K562 (cell line): ENCODE results near the gene GNAS-AS1. TPM values are rescaled to one million over a fixed set of nuclear protein-coding genes. Genes with fewer than 3 reads are reported as not detected.

Experiments used
- EP300 ChIP-seq: IDR thresholded peaks from 2 replicates; pipeline ENCODE4 v1.6.1; 2012; ENCODE audit warnings: low read length, improper control_type of control experiment
- HES1 ChIP-seq: fragments of 450-650 bp; IDR thresholded peaks from 2 replicates; pipeline ENCODE4 v1.6.1; 2016; ENCODE audit warnings: low read depth, mild to moderate bottlenecking, moderate library complexity
- MTA2 ChIP-seq: fragments of 450-650 bp; IDR thresholded peaks from 2 replicates; pipeline ENCODE4 v1.6.1; 2016; ENCODE audit warnings: low read depth
- NCOA4 ChIP-seq: fragments of 450-650 bp; IDR thresholded peaks from 2 replicates; pipeline ENCODE4 v1.6.1; 2018; ENCODE audit warnings: mild to moderate bottlenecking; ENCODE audit not compliant: partially characterized antibody
- NFYB ChIP-seq: IDR thresholded peaks from 2 replicates; pipeline ENCODE4 v1.6.1; 2011; ENCODE audit warnings: mild to moderate bottlenecking, moderate library complexity; ENCODE audit not compliant: insufficient read length; ENCODE audit errors: extremely low read depth
- NUFIP1 ChIP-seq: fragments of 450-650 bp; IDR thresholded peaks from 2 replicates; pipeline ENCODE4 v1.6.1; 2018; ENCODE audit not compliant: partially characterized antibody
- POU5F1 ChIP-seq: fragments of 150-350 bp; IDR thresholded peaks from 2 replicates; pipeline ENCODE4 v1.6.1; 2014; ENCODE audit warnings: borderline replicate concordance, low read length, low read depth, mild to moderate bottlenecking; ENCODE audit not compliant: partially characterized antibody
- PTBP1 ChIP-seq: fragments of 200-400 bp; formaldehyde crosslinking; IDR thresholded peaks from 2 replicates; pipeline ENCODE4 v1.6.1; 2017; ENCODE audit warnings: low read depth, low read length
- TRIM24 ChIP-seq, 2 experiments: fragments of 450-650 bp; IDR thresholded peaks; 2 replicates each; pipeline ENCODE4 v1.6.1; 2016
- ZBTB11 ChIP-seq, 3 experiments: fragments of 200-800 bp in 1 of 3; fragments of 250-450 bp in 1 of 3; fragments of 450-650 bp in 1 of 3; sonication (Bioruptor Pico) in 1 of 3; sonication (Bioruptor generic) in 1 of 3; formaldehyde crosslinking in 1 of 3; IDR thresholded peaks; 2 replicates each; pipeline versions ENCODE4 v1.6.1 to v1.8.0; 2016 to 2022; ENCODE audit warnings: mild to moderate bottlenecking in 2 of 3, missing genetic modification characterization in 2 of 3, missing compliant biosample characterization in 1 of 3, moderate library complexity in 1 of 3
- ZBTB9 ChIP-seq: fragments of 450-650 bp; formaldehyde crosslinking; IDR thresholded peaks from 2 replicates; pipeline ENCODE4 v1.4.0; 2020; ENCODE audit warnings: mild to moderate bottlenecking, moderate library complexity
- ZC3H4 ChIP-seq: sonication (generic); formaldehyde crosslinking; IDR thresholded peaks from 2 replicates; pipeline ENCODE4 v1.9.0; 2021; ENCODE audit warnings: missing genetic modification reagents, borderline replicate concordance
- ZNF584 ChIP-seq: fragments of 200-800 bp; sonication (Bioruptor generic); IDR thresholded peaks from 2 replicates; pipeline ENCODE4 v1.6.1; 2016; ENCODE audit warnings: low read depth, mild to moderate bottlenecking, missing genetic modification characterization, missing compliant biosample characterization
- ZNF764 ChIP-seq: fragments of 250-450 bp; sonication (Bioruptor Pico); IDR thresholded peaks from 2 replicates; pipeline ENCODE4 v1.4.0; 2020; ENCODE audit warnings: low read depth, mild to moderate bottlenecking, moderate library complexity
- ZNF766 ChIP-seq: fragments of 200-800 bp; sonication (Bioruptor generic); conservative IDR thresholded peaks from 2 replicates; pipeline ENCODE4 v1.6.1; 2016; ENCODE audit warnings: missing genetic modification characterization, missing compliant biosample characterization
- polyA plus RNA-seq, 8 experiments: library from polyadenylated mRNA; depleted of rRNA in 4 of 8; stranded (reverse) in 5 of 8; unstranded in 3 of 8; fragments of >200 nt; fragmentation: Nextera tagmentation in 2 of 8; fragmentation: Illumina TruSeq in 1 of 8; extraction: Ambion mirVana in 2 of 8; extraction: Trizol in 1 of 8; gene quantifications; 2 replicates each; pipeline versions ENCODE4 v1.2.1 to v1.2.3, GENCODE V29; 2011 to 2014; ENCODE audit warnings: inconsistent platforms in 1 of 8, missing spikeins in 1 of 8
- total RNA-seq, 7 experiments: library from RNA; depleted of rRNA in 6 of 7; stranded (reverse); fragments of >200 nt in 6 of 7; fragmentation: Illumina TruSeq in 2 of 7; extraction: Trizol in 2 of 7; gene quantifications; 2 replicates each; pipeline versions ENCODE4 v1.2.1 to v1.2.3, GENCODE V29; 2011 to 2021; ENCODE audit warnings: low replicate concordance in 1 of 7
- TF ChIP-seq, protein P1 (sequence below), 2 experiments: fragments of 450-650 bp; IDR thresholded peaks; 2 replicates each; pipeline ENCODE4 v1.6.1; 2016
- TF ChIP-seq, protein P2 (sequence below), 3 experiments: IDR thresholded peaks in 2 of 3; conservative IDR thresholded peaks in 1 of 3; 2 replicates each; pipeline ENCODE4 v1.5.1; 2011 to 2012; ENCODE audit warnings: low read length in 3 of 3, mild to moderate bottlenecking in 3 of 3, control low read depth in 2 of 3, improper control_type of control experiment in 1 of 3, inconsistent platforms in 1 of 3, low read depth in 1 of 3, mixed read lengths in 1 of 3, moderate library complexity in 1 of 3; ENCODE audit not compliant: insufficient read depth in 2 of 3

The GNAS-AS1 gene
- total and polyA plus RNA-seq, 9 of the 15 experiments (the other 6 are each of a cell fraction or from before 2014, with no cell fraction given), result 0.04 to 2.5 (median 0.25) TPM

DNA sequence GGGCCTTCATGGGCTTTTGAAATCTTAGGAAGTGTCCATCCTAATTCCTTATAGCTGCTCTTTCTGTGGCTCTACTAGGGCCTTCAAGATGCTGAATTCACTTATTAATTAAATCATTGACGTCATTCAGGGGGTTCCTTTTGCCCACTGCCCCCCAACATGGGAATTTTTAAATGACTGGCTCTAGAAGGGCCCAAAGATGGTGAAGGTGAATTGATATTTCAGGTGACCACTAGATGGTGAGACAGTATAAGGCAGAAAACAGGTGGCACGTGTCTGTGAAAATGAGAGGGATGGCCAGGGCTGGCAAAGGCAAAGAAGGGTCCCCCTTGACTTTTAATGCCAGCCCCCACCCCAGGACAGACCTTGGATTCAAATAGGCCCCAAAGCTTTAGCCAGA is 13.6 kb upstream of the GNAS-AS1 start (continued):
- TF ChIP-seq, protein P1, sequence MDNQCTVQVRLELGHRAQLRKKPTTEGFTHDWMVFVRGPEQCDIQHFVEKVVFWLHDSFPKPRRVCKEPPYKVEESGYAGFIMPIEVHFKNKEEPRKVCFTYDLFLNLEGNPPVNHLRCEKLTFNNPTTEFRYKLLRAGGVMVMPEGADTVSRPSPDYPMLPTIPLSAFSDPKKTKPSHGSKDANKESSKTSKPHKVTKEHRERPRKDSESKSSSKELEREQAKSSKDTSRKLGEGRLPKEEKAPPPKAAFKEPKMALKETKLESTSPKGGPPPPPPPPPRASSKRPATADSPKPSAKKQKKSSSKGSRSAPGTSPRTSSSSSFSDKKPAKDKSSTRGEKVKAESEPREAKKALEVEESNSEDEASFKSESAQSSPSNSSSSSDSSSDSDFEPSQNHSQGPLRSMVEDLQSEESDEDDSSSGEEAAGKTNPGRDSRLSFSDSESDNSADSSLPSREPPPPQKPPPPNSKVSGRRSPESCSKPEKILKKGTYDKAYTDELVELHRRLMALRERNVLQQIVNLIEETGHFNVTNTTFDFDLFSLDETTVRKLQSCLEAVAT (IDR thresholded peaks at IDR 0.05), result no peak
- TF ChIP-seq HES1, result no peak
- TF ChIP-seq MTA2, result no peak
- TF ChIP-seq ZC3H4 (CRISPR knock-in tag), result no peak
- TF ChIP-seq ZNF584, result no peak
- no peak for TF ChIP-seq EP300
- no peak for TF ChIP-seq ZBTB9 (CRISPR knock-in tag)
- TF ChIP-seq NCOA4, result no peak
- TF ChIP-seq ZNF764 (CRISPR knock-in tag), result no peak
- TF ChIP-seq TRIM24 (IDR thresholded peaks at IDR 0.05), result no peak
- no peak for TF ChIP-seq POU5F1
- no peak for TF ChIP-seq ZBTB11 (CRISPR knock-in tag; IDR thresholded peaks at IDR 0.05)
- no peak for TF ChIP-seq ZNF766 (CRISPR knock-in tag)
- TF ChIP-seq, protein P2, sequence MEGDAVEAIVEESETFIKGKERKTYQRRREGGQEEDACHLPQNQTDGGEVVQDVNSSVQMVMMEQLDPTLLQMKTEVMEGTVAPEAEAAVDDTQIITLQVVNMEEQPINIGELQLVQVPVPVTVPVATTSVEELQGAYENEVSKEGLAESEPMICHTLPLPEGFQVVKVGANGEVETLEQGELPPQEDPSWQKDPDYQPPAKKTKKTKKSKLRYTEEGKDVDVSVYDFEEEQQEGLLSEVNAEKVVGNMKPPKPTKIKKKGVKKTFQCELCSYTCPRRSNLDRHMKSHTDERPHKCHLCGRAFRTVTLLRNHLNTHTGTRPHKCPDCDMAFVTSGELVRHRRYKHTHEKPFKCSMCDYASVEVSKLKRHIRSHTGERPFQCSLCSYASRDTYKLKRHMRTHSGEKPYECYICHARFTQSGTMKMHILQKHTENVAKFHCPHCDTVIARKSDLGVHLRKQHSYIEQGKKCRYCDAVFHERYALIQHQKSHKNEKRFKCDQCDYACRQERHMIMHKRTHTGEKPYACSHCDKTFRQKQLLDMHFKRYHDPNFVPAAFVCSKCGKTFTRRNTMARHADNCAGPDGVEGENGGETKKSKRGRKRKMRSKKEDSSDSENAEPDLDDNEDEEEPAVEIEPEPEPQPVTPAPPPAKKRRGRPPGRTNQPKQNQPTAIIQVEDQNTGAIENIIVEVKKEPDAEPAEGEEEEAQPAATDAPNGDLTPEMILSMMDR (IDR thresholded peaks at IDR 0.05 in 2 of 3, conservative IDR thresholded peaks at IDR 0.05 in 1 of 3; ENCODE audit: insufficient read depth in 2 of 3, low read depth in 1 of 3, low read length in 3 of 3), result peak; percentile 35 to 37 (median 36); a peak in 3 of 6 replicates
- no peak for TF ChIP-seq NUFIP1
- TF ChIP-seq PTBP1, result no peak
- TF ChIP-seq NFYB, result no peak
